ENCODE data around the gene CCIN. TPM values are rescaled to one million over a fixed set of nuclear protein-coding genes. Genes with fewer than 3 reads are reported as not detected.

The CCIN gene
- polyA plus RNA-seq, 3 donors: 0.11 to 2.3 (median 0.35) TPM

- no peaks in the 10 kb centered on the region for H4K20me1 ChIP-seq (ENCODE audit: insufficient read depth, low read length)
- H3K4me1 ChIP-seq (ENCODE audit: control insufficient read depth in 1 of 2, insufficient read depth in 2 of 2, low read length in 2 of 2): peaks cover 65 to 71% of the 10 kb centered on the region in 2 donors
- peaks cover 44% of the 10 kb centered on the region for H3K79me2 ChIP-seq (ENCODE audit: insufficient read depth, low read length)
- Mint-ChIP-seq H3K27me3 (ENCODE audit: low read depth in 3 of 3) (peaks cover 0 to 2% (median 0%) of the 10 kb centered on the region in 3 donors), H3K36me3 (peaks cover 61 to 82% of the 10 kb centered on the region in 2 donors), H3K9me3 (peaks cover 0 to 3% (median 0%) of the 10 kb centered on the region in 7 donors), H3K27ac (peak overlapping the region in 5 of 7 donors; percentile 84 to 100 (median 100)), H3K4me3 (no peak overlapping the region), H3K4me1 (peaks cover 53% of the 10 kb centered on the region)
- no peak for DNase-seq
- H3K4me3 ChIP-seq (replicated peaks in 1 of 3; ENCODE audit: low read depth in 2 of 3, low read length in 3 of 3): no peak overlapping the region
- TF ChIP-seq CTCF (IDR thresholded peaks at IDR 0.05): no peak
- intact Hi-C loops (cut with micrococcal nuclease): no loop called here
- H3K36me3 ChIP-seq (replicated peaks in 1 of 2; ENCODE audit: control insufficient read depth in 1 of 2, insufficient read depth in 2 of 2, low read length in 2 of 2): peaks cover 30 to 42% of the 10 kb centered on the region in 2 donors
- no peaks in the 10 kb centered on the region for H3K27me3 ChIP-seq (ENCODE audit: control insufficient read depth in 2 of 2, insufficient read depth in 2 of 2, low read length in 2 of 2)
- H3K27ac ChIP-seq (ENCODE audit: low read depth in 1 of 2, low read length in 2 of 2): peak overlapping the region in 1 of 2 donors; percentile 40
- H3K9me3 ChIP-seq (replicated peaks in 1 of 2; ENCODE audit: control insufficient read depth in 1 of 2, insufficient read depth in 1 of 2, low read length in 2 of 2): no peaks in the 10 kb centered on the region
- no peak overlapping the region for H2AFZ ChIP-seq (ENCODE audit: insufficient read depth, low read depth, low read length, poor library complexity, severe bottlenecking)
- no peak overlapping the region for H3K9ac ChIP-seq (ENCODE audit: insufficient read depth, low read length, poor library complexity, severe bottlenecking)
- H3K4me2 ChIP-seq (replicated peaks; ENCODE audit: extremely low read depth, low read length, poor library complexity, severe bottlenecking): no peak overlapping the region
- 100% methylated on average over 1 of the region's 6 CpGs for WGBS (ENCODE audit: insufficient coverage)
Measured at GRCh38 chr9:36156116-36156515, 13.1 kb upstream of the CCIN start.

GRCh38 chr9:36158122-36158521 is 11.1 kb upstream of the CCIN start:
- peaks cover 1% of the 10 kb centered on the region for H4K20me1 ChIP-seq (ENCODE audit: insufficient read depth, low read length)
- Mint-ChIP-seq H3K27ac (peak overlapping the region; percentile 76 to 91 (median 87)), H3K9me3 (peaks cover 0 to 3% (median 0%) of the 10 kb centered on the region in 7 donors), H3K4me3 (no peak overlapping the region), H3K27me3 (ENCODE audit: low read depth in 3 of 3) (peaks cover 0 to 2% (median 0%) of the 10 kb centered on the region in 3 donors), H3K4me1 (peaks cover 39% of the 10 kb centered on the region), H3K36me3 (peaks cover 74 to 85% of the 10 kb centered on the region in 2 donors)
- peaks cover 33% of the 10 kb centered on the region for H3K79me2 ChIP-seq (ENCODE audit: insufficient read depth, low read length)
- DNase-seq: peak in 2 of 3 donors; percentile 61 to 75
- H3K4me2 ChIP-seq (replicated peaks; ENCODE audit: extremely low read depth, low read length, poor library complexity, severe bottlenecking): peak overlapping the region; percentile 1
- no peaks in the 10 kb centered on the region for H3K27me3 ChIP-seq (ENCODE audit: control insufficient read depth in 2 of 2, insufficient read depth in 2 of 2, low read length in 2 of 2)
- 0% methylated on average over 1 of the region's 2 CpGs for WGBS (ENCODE audit: insufficient coverage)
- H3K4me1 ChIP-seq (ENCODE audit: control insufficient read depth in 1 of 2, insufficient read depth in 2 of 2, low read length in 2 of 2): peaks cover 45 to 51% of the 10 kb centered on the region in 2 donors
- H2AFZ ChIP-seq (ENCODE audit: insufficient read depth, low read depth, low read length, poor library complexity, severe bottlenecking): no peak overlapping the region
- peaks cover 48 to 62% of the 10 kb centered on the region in 2 donors for H3K36me3 ChIP-seq (replicated peaks in 1 of 2; ENCODE audit: control insufficient read depth in 1 of 2, insufficient read depth in 2 of 2, low read length in 2 of 2)
- H3K4me3 ChIP-seq (replicated peaks in 1 of 3; ENCODE audit: low read depth in 2 of 3, low read length in 3 of 3): peak overlapping the region in 1 of 3 experiments; percentile 0
- no peak for TF ChIP-seq CTCF (IDR thresholded peaks at IDR 0.05)
- peak overlapping the region; percentile 57 to 61 for H3K27ac ChIP-seq (ENCODE audit: low read depth in 1 of 2, low read length in 2 of 2)
- H3K9ac ChIP-seq (ENCODE audit: insufficient read depth, low read length, poor library complexity, severe bottlenecking): no peak overlapping the region
- intact Hi-C loops (cut with micrococcal nuclease): loop anchor here in 1 of 2 donors (1.0 kb wide), 1 partner anchor 8 kb away; no protein-coding TSS in a partner anchor
- no peaks in the 10 kb centered on the region for H3K9me3 ChIP-seq (replicated peaks in 1 of 2; ENCODE audit: control insufficient read depth in 1 of 2, insufficient read depth in 1 of 2, low read length in 2 of 2)

Data from CD14-positive monocyte (primary cell).